Psoas muscle (tissue), 8 donors: ENCODE results near the gene RUFY2. TPM values are rescaled to one million over a fixed set of nuclear protein-coding genes. Genes with fewer than 3 reads are reported as not detected.

Experiments
- ATAC-seq, 4 donors: fragments of 200-7000 bp; cut with Tn5 transposase; one replicate each; pipeline ENCODE4 v1.9.1; 2020; ENCODE audit warnings: moderate library complexity in 3 of 4, mild to moderate bottlenecking in 2 of 4
- DNase-seq, 2 donors: peaks; one replicate each; pipeline ENCODE4 v3.0.0-alpha.2; 2020
- H3K27ac ChIP-seq: fragments of 200-600 bp; one replicate; pipeline ENCODE4 v1.8.0; 2022
- H3K27me3 ChIP-seq, 3 donors: fragments of 200-600 bp in 1 of 3; one replicate each; pipeline versions ENCODE4 v1.6.1 to v1.8.0; 2013 to 2022; ENCODE audit warnings: low read length in 2 of 3, mild to moderate bottlenecking in 2 of 3, moderate library complexity in 1 of 3; ENCODE audit not compliant: insufficient read depth in 3 of 3
- H3K36me3 ChIP-seq, 2 donors: fragments of 200-600 bp in 1 of 2; one replicate each; pipeline versions ENCODE4 v1.6.1 to v1.8.0; 2013 to 2022; ENCODE audit warnings: low read depth in 1 of 2, mild to moderate bottlenecking in 1 of 2, moderate library complexity in 1 of 2; ENCODE audit not compliant: insufficient read depth in 1 of 2
- H3K4me1 ChIP-seq: fragments of 200-600 bp; one replicate; pipeline ENCODE4 v1.8.0; 2022
- H3K4me3 ChIP-seq: fragments of 200-600 bp; one replicate; pipeline ENCODE4 v1.8.0; 2022; ENCODE audit warnings: mild to moderate bottlenecking
- H3K9me3 ChIP-seq: fragments of 200-600 bp; one replicate; pipeline ENCODE4 v1.8.0; 2022
- CTCF ChIP-seq: fragments of 200-600 bp; IDR thresholded peaks from one replicate; pipeline ENCODE4 v1.8.0; 2022; ENCODE audit warnings: antibody characterized with exemption
- WGBS, 3 donors: extraction: QIAGEN DNeasy Blood & Tissue Kit; methylation state at CpG; one replicate each; pipeline versions ENCODE4 v1.1.6 to v1.1.7; 2013; 5-methylcytosine and 5-hydroxymethylcytosine counted together
- intact Hi-C, 2 donors: fragments of 100-400 bp; cut with DNase I; formaldehyde crosslinking; loops; one replicate each; pipeline versions ENCODE4 v1.11.0 to v1.14.2; 2022
- polyA plus RNA-seq, 3 donors: library from polyadenylated mRNA; stranded (reverse); fragments of 200-250 nt; gene quantifications; one replicate each; pipeline ENCODE4 v1.2.3, GENCODE V29; 2013
- total RNA-seq, 4 donors: library from RNA; stranded (reverse); fragmentation: NEBNext Ultra II Directional in 2 of 4; extraction: Animal tissue kit (Norgen Biotek cat#: 25700) in 2 of 4; gene quantifications; one replicate each; pipeline versions ENCODE4 v1.2.1 to v1.2.4, GENCODE V29; 2021 to 2023
- donor health status: healthy with polysubstance abuse.
- donor health status: DM: no; HTN: no; CAD: no; lungs with moderate emphysema.
- donor health status: Bipolar disorder and iron deficiency.
- donor health status: healthy.
- donor health status: DM: yes; HTN: yes; CAD: no.
- donor health status: DM: no; HTN: no; CAD: no.
- donor health status: DM: no; HTN: no; CAD: no.
- donor health status: DM: yes; HTN: yes; CAD: no.

Gene RUFY2
- total and polyA plus RNA-seq, 7 donors, result 3.1 to 12.5 (median 10.0) TPM

GRCh38 chr10:68424454-68425014, 17.5 kb upstream of the RUFY2 start:
- no peak for TF ChIP-seq CTCF
- peaks cover 0 to 18% of the 10 kb centered on the region in 2 donors for H3K36me3 ChIP-seq
- ATAC-seq, result no peak
- WGBS, 3 donors, result 90 to 96% (median 95%) methylated on average over 20 of the region's 20 CpGs
- no peak overlapping the region for H3K27ac ChIP-seq
- no peak for DNase-seq
- H3K9me3 ChIP-seq, result no peaks in the 10 kb centered on the region
- H3K4me3 ChIP-seq, result no peak overlapping the region
- H3K27me3 ChIP-seq, result no peaks in the 10 kb centered on the region
- H3K4me1 ChIP-seq, result no peaks in the 10 kb centered on the region
- intact Hi-C loops, result no loop called here

- no peak for DNase-seq
- no peak for ATAC-seq
- Histone ChIP-seq H3K27ac (no peak overlapping the region), H3K36me3 (peaks cover 0 to 18% of the 10 kb centered on the region in 2 donors), H3K9me3 (no peaks in the 10 kb centered on the region), H3K4me3 (no peak overlapping the region), H3K4me1 (no peaks in the 10 kb centered on the region), H3K27me3 (no peaks in the 10 kb centered on the region)
- TF ChIP-seq CTCF, result no peak
- intact Hi-C loops, result no loop called here
- WGBS, 3 donors, result 89 to 96% (median 90%) methylated on average over 5 of the region's 5 CpGs
Observed at GRCh38 chr10:68423522-68423921, 16.4 kb upstream of the RUFY2 start.

GRCh38 chr10:68419376-68419775, 12.3 kb upstream of the RUFY2 start:
- peaks cover 0 to 18% of the 10 kb centered on the region in 2 donors for H3K36me3 ChIP-seq
- H3K4me1 ChIP-seq, result no peaks in the 10 kb centered on the region
- WGBS, 3 donors, result 94 to 95% (median 94%) methylated on average over 3 of the region's 3 CpGs
- no peak for TF ChIP-seq CTCF
- H3K4me3 ChIP-seq, result no peak overlapping the region
- DNase-seq (no peak), ATAC-seq (no peak)
- no peaks in the 10 kb centered on the region for H3K27me3 ChIP-seq
- H3K27ac ChIP-seq, result no peak overlapping the region
- no peaks in the 10 kb centered on the region for H3K9me3 ChIP-seq
- intact Hi-C loops, result no loop called here

GRCh38 chr10:68408898-68409518, 1.9 kb upstream of the RUFY2 start:
- no peaks in the 10 kb centered on the region for H3K36me3 ChIP-seq
- no peak for DNase-seq
- intact Hi-C loops, result no loop called here
- 92 to 99% (median 94%) methylated on average over 2 of the region's 2 CpGs for WGBS, 3 donors
- H3K4me3 ChIP-seq, result no peak overlapping the region
- TF ChIP-seq CTCF, result no peak
- no peak for ATAC-seq
- no peaks in the 10 kb centered on the region for H3K27me3 ChIP-seq
- H3K4me1 ChIP-seq, result peaks cover 8% of the 10 kb centered on the region
- no peak overlapping the region for H3K27ac ChIP-seq
- no peaks in the 10 kb centered on the region for H3K9me3 ChIP-seq
